ENCODE measurements around the gene IL4.

The IL4 gene

DNA sequence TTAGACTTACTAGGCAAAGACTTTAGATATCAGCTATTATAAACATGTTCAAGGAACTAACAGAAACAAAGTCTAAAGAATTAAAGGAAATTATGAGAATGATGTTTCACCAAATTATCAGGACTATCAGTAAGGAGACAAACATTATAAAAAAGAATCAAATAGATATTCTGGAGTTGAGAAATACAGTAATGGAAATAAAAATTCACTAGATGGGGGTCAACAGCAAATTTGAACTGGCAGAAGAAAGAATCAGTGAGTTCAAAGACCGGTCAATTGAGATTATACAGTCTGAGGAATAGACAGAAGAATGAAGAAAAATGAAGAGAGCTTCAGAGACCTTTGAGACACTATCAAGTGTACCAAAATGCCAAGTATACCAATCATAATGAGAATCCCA is 25.4 kb upstream of the IL4 start:
- in situ Hi-C loops (cut with MboI; ENCODE audit: low sequenced_read_pairs), result no loop called here
- Histone ChIP-seq H3K36me3 (replicated peaks) (no peaks in the 10 kb centered on the region), H3K4me1 (no peaks in the 10 kb centered on the region), H3K27me3 (ENCODE audit: low read depth) (no peaks in the 10 kb centered on the region), H3K4me3 (no peak overlapping the region), H3K9me3 (peaks cover 3% of the 10 kb centered on the region; the same call in 1 of the 2 replicates)
- DNase-seq (ENCODE audit: low spot score in 2 of 2), result no peak

DNA sequence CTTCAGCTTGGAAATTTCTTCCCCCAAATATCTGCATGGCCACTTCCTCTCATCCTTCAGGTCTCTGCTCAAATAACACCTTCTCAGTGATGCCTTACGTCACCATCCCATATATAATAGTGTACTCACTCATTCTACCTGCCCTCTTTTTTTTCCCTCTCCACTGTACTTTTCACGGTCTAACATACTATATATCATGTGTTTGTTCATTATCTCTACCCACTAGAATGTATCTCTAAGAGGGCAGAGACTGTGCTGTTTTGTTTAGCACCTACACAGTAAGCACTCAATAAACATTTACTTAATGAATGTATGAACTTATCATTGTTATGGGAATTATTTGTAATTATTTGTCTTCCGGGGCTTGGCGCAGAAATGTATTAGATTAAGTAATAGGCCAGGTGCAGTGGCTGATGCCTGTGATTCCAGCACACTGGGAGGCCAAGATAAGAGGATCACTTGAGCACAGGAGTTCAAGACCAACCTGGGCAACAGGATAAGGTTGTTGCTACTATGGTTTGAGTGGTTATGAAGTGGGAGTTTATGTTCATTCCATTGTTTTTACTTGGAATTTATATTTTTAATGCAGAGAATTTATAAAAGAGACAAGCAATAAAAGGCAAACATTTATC is 21.8 kb upstream of the IL4 start:
- in situ Hi-C loops (cut with MboI; ENCODE audit: low sequenced_read_pairs), result no loop called here
- Histone ChIP-seq H3K4me3 (no peak overlapping the region), H3K36me3 (replicated peaks) (no peaks in the 10 kb centered on the region), H3K27me3 (ENCODE audit: low read depth) (no peaks in the 10 kb centered on the region), H3K4me1 (no peaks in the 10 kb centered on the region), H3K9me3 (peaks cover 3% of the 10 kb centered on the region; the same call in 1 of the 2 replicates)
- DNase-seq (ENCODE audit: low spot score in 2 of 2), result no peak

DNA sequence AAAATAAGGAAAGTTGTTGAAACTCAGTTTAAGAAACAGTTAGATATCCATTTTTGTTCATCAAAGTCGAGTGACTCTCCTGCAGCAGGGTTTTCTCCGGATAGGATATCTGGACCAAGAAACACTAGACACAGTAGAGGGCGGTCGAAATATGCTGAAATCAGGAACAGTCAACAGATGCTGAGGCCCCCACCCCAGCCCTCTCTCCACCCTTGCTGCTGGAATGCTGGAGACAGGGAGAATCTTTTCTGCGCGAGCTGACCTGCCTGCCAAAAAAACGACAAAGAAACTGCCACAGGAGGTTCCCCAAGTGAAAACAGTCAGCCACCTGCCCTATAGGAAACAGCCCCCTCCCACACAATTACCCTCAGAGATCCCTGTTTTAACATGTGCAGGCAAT is 20.1 kb upstream of the IL4 start:
- in situ Hi-C loops (cut with MboI; ENCODE audit: low sequenced_read_pairs), result no loop called here
- Histone ChIP-seq H3K4me1 (no peaks in the 10 kb centered on the region), H3K36me3 (replicated peaks) (no peaks in the 10 kb centered on the region), H3K9me3 (no peaks in the 10 kb centered on the region; the same call in 1 of the 2 replicates), H3K27me3 (ENCODE audit: low read depth) (no peaks in the 10 kb centered on the region), H3K4me3 (no peak overlapping the region)
- DNase-seq (ENCODE audit: low spot score in 2 of 2), result no peak

DNA sequence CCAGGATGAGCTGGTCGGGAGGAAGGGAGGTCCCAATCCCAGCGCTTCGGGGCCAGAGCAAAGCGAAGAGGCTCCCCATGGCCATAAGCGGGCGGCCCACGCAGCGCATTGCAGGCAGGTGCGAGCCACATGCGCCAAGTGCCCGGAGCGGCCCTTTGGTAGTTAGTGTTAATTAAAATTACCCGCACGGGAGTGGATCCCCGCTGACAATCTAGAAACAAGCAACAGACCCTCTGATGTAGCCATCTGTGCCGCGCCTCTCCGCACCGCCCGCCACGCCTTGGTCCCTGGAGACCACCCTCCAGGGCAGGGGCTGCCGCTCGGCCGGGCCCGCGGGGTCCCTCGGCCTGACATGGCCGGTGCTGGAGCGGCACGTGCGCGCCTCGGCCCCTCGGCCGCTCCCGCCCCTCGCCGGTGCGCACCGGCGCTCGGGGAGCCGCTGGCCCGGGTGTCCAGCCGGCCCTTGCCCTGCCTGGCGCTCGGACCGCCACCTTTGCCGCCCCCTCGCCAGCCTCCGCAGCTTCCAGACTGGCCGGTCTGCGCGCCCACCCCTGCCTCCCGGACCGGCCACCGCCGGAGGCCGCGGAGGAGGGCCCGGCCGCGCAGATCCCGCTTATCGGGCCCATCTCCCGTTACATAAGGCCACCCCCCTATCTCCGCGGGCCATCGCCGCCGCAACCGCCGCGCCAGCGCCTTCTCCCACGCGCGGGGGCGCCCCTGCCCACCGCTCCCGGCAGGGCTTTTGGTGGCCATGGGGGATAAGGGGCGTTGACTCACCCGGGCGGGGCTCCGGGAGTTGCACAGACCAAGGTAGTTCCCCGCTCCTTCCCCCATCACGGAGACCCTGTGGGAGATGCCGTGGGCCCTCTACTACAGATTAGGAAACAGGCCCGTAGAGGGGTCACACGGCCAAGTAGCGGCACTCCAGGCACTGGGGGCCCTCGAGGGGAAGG is 17.7 kb upstream of the IL4 start:
- H3K9me3 ChIP-seq, result no peaks in the 10 kb centered on the region
- in situ Hi-C loops (cut with MboI; ENCODE audit: low sequenced_read_pairs), result no loop called here
- H3K4me3 ChIP-seq, result no peak overlapping the region
- no peaks in the 10 kb centered on the region for H3K4me1 ChIP-seq
- DNase-seq (ENCODE audit: low spot score in 2 of 2), result no peak
- no peaks in the 10 kb centered on the region for H3K27me3 ChIP-seq (ENCODE audit: low read depth)
- H3K36me3 ChIP-seq (replicated peaks), result no peaks in the 10 kb centered on the region

DNA sequence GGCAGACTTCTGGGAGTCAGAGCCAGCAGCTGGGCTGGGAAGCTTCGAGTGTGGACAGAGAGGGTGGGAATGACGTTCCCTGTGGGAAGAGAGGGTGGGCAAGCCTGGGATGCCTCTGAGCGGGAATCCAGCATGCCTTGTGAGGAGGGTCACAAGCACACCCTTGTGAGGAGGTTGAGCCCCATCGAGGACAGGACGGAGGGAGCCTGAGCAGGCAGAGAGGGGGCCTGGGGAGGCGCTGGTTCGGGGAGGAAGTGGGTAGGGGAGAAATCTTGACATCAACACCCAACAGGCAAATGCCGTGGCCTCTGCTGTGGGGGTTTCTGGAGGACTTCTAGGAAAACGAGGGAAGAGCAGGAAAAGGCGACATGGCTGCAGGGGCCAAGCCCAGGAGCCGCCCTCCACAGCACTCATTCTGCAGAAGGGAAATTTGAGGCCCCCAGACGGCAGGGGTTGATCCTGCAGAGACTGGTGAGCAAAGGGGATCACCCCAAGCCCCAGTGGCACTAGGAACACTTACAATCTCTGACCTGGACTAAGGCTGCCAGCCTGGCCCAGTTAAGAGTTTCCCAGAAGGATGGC is 16.9 kb upstream of the IL4 start:
- Histone ChIP-seq H3K27me3 (ENCODE audit: low read depth) (no peaks in the 10 kb centered on the region), H3K4me1 (no peaks in the 10 kb centered on the region), H3K9me3 (no peaks in the 10 kb centered on the region), H3K4me3 (no peak overlapping the region), H3K36me3 (replicated peaks) (no peaks in the 10 kb centered on the region)
- in situ Hi-C loops (cut with MboI; ENCODE audit: low sequenced_read_pairs), result no loop called here
- no peak for DNase-seq (ENCODE audit: low spot score in 2 of 2)

DNA sequence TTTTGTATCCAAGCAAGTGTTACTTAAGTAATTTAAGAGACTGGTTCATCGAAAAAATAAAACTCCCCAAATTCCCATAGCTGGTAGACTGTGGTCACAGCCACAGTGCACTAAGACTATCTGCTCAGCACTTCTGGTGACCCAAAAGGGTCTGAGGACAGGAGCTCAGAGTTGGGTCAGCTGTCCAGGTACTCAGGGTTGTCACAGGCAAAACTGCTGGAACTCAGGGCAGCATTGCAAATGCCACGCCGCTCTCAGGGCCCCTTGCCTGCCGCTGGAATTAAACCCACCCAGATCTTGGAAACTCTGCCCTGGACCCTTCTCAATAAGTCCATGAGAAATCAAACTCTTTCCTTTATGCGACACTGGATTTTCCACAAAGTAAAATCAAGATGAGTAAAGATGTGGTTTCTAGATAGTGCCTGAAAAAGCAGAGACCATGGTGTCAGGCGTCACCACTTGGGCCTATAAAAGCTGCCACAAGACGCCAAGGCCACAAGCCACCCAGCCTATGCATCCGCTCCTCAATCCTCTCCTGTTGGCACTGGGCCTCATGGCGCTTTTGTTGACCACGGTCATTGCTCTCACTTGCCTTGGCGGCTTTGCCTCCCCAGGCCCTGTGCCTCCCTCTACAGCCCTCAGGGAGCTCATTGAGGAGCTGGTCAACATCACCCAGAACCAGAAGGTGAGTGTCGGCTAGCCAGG is 16.0 kb upstream of the IL4 start, which contains the start of gene IL13:
Gene IL13, plus strand, starts transcription at position 498 of the 705 bp plus-strand sequence. Its CDS starts 14 bp downstream, at position 512.
- no peak for DNase-seq (ENCODE audit: low spot score in 2 of 2)
- H3K4me1 ChIP-seq, result no peaks in the 10 kb centered on the region
- in situ Hi-C loops (cut with MboI; ENCODE audit: low sequenced_read_pairs), result no loop called here
- no peaks in the 10 kb centered on the region for H3K36me3 ChIP-seq (replicated peaks)
- H3K9me3 ChIP-seq, result no peaks in the 10 kb centered on the region
- H3K4me3 ChIP-seq, result no peak within 1 kb of the TSS
- no peaks in the 10 kb centered on the region for H3K27me3 ChIP-seq (ENCODE audit: low read depth)

DNA sequence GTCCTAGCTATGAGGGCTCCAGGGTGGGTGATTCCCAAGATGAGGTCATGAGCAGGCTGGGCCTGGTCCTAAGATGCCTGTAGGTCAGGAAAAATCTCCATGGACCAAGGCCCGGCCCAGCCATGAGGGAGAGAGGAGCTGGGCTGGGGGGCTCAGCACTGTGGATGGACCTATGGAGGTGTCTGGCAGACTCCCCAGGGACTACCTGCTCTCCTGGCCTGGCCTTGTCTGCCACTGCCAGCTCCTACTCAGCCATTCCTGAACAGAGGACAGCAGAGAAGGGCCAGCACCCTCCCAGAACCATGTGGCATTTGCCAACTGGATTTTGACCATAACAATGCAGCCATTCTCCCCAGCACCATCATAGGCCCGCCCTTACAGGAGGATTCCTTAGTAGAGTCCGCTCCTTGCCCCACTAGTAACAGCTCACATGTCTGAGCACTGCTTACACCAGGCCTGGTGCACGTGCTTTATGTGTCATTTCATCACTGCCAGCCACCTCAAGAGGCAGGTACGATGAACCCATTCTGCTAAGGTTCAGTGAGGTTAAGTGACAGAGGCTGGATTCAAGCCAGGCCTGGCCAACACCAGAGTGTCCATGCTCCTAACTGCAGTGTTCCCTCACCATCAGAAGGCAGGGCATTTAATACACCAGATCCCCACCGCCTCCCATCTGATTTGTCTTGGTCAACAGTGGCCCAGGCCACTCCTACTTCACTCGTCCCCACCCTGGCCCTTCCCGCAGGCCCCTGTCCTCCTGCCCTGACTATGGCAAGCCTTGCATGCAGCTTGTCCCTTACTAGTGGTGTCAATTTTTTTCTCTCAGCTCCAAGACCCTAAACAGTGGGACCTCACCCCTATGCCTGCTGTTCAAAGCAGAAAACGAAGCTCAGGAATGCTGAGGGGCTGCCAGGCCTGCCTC is 15.1 kb upstream of the IL4 start:
- H3K36me3 ChIP-seq (replicated peaks), result no peaks in the 10 kb centered on the region
- no peaks in the 10 kb centered on the region; the same call in 1 of the 2 replicates for H3K4me1 ChIP-seq
- in situ Hi-C loops (cut with MboI; ENCODE audit: low sequenced_read_pairs), result no loop called here
- H3K4me3 ChIP-seq, result no peak overlapping the region
- no peak for DNase-seq (ENCODE audit: low spot score in 2 of 2)
- no peaks in the 10 kb centered on the region for H3K27me3 ChIP-seq (ENCODE audit: low read depth)
- no peaks in the 10 kb centered on the region for H3K9me3 ChIP-seq

DNA sequence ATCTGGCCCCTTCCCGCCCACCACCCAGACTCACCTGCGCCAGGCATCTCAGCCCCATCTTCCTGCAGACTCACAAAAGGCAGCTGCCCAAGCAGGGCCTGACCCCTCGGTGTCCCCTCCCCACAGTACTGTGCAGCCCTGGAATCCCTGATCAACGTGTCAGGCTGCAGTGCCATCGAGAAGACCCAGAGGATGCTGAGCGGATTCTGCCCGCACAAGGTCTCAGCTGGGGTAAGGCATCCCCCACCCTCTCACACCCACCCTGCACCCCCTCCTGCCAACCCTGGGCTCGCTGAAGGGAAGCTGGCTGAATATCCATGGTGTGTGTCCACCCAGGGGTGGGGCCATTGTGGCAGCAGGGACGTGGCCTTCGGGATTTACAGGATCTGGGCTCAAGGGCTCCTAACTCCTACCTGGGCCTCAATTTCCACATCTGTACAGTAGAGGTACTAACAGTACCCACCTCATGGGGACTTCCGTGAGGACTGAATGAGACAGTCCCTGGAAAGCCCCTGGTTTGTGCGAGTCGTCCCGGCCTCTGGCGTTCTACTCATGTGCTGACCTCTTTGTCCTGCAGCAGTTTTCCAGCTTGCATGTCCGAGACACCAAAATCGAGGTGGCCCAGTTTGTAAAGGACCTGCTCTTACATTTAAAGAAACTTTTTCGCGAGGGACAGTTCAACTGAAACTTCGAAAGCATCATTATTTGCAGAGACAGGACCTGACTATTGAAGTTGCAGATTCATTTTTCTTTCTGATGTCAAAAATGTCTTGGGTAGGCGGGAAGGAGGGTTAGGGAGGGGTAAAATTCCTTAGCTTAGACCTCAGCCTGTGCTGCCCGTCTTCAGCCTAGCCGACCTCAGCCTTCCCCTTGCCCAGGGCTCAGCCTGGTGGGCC is 13.9 kb upstream of the IL4 start:
- in situ Hi-C loops (cut with MboI; ENCODE audit: low sequenced_read_pairs), result no loop called here
- H3K36me3 ChIP-seq (replicated peaks), result no peaks in the 10 kb centered on the region
- H3K9me3 ChIP-seq, result no peaks in the 10 kb centered on the region
- no peaks in the 10 kb centered on the region; the same call in 1 of the 2 replicates for H3K4me1 ChIP-seq
- H3K4me3 ChIP-seq, result no peak overlapping the region
- H3K27me3 ChIP-seq (ENCODE audit: low read depth), result no peaks in the 10 kb centered on the region
- DNase-seq (ENCODE audit: low spot score in 2 of 2), result no peak

DNA sequence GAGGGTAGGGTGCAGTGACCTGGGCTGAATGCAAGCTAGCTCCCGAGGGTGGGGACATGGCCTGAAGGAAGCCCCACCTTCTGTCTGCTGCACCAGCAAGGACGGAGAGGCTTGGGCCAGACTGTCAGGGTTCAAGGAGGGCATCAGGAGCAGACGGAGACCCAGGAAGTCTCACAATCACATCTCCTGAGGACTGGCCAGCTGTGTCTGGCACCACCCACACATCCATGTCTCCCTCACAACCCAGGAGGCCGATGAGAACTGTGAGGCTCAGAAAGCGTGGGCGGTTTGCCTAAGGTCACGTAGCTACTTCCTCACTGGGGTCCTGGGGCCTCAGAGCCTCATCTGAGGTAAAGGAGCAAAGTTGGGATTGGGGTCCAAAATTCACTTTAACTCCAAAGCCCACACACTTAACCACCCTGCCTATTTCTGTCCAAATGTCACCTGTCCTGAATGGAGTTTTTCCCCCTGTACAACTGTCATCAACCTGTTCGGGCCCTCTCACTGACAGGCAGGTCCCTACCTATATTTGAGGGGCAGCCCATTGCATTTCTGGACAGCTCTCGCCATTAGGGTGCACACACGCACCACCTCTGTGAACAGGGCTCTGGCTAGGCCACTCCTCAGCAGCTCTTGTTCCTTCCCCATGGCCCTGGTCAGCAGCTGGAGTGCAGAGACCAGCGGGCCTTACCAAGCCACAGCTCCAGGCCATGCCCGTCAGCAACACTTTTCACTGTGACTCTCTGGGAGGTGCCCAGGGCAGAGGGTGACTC is 12.4 kb upstream of the IL4 start:
- Histone ChIP-seq H3K4me3 (no peak overlapping the region), H3K36me3 (replicated peaks) (no peaks in the 10 kb centered on the region), H3K27me3 (ENCODE audit: low read depth) (no peaks in the 10 kb centered on the region), H3K9me3 (no peaks in the 10 kb centered on the region), H3K4me1 (no peaks in the 10 kb centered on the region; the same call in 1 of the 2 replicates)
- DNase-seq (ENCODE audit: low spot score in 2 of 2), result no peak
- in situ Hi-C loops (cut with MboI; ENCODE audit: low sequenced_read_pairs), result no loop called here

DNA sequence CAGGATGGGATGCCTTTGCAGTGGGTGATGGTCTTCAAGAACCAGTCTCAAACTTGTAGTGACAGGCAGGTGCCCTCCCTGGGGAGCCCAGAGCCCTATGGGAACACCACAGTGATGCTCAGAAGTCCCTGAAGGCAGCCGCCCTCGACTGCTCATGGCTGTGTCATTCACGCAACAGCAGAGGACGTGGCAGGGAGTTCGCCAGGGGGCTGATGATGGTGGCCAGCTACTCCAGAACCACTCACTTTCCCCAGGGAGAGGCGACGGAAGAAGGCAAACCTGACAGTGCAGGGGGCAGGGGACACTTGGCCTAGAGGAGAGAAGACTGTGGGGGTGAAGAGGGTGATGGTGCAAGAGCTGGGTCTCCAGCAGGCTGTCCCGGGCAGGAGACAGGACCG is 11.8 kb upstream of the IL4 start:
- Histone ChIP-seq H3K27me3 (ENCODE audit: low read depth) (no peaks in the 10 kb centered on the region), H3K9me3 (no peaks in the 10 kb centered on the region), H3K4me3 (no peak overlapping the region), H3K36me3 (replicated peaks) (no peaks in the 10 kb centered on the region), H3K4me1 (no peaks in the 10 kb centered on the region; the same call in 1 of the 2 replicates)
- no peak for DNase-seq (ENCODE audit: low spot score in 2 of 2)
- in situ Hi-C loops (cut with MboI; ENCODE audit: low sequenced_read_pairs), result no loop called here

DNA sequence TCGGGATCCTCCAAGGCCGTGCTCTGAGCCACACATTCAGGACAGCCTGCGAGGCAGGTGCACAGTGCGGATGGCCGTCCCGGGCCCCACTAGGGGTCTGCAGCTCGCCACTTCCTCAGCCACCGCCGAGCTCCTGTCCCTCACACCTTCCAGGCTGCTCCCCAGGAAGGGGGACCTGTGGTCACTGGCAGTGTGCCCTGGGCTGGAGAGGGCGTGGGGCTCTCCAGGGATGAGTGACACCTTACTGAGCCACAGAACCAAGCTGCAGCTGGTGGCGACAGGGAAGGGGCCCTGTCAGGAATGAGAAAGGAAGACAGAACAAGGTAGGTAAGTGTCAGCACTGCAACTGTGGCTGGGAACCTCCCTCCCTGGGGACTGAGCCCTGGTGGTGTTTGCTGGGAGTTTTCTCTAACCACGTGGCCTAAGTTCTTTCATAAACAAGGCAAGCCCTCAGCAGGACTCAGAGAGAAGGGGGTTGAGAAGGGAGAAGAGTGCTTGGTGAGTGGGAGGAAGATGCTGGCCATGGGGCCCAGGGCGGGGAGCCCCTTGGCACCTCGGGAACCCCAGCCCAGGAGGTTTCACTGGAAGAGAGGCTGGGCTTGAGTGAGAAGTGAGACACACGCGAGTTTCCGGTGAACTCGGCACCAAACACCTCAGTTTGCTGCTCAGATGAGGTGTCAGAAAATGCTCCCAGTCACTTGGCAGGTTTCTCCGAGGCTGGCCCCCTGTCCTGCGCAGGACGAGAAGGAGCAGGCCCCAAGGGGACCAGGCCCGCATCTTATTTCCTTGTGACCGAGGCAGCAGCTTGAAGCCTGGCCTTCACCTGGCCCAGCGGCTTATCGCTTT is 10.6 kb upstream of the IL4 start:
- no peaks in the 10 kb centered on the region; the same call in 1 of the 2 replicates for H3K4me1 ChIP-seq
- in situ Hi-C loops (cut with MboI; ENCODE audit: low sequenced_read_pairs), result no loop called here
- no peaks in the 10 kb centered on the region for H3K36me3 ChIP-seq (replicated peaks)
- peak; percentile 6 to 51 for DNase-seq (ENCODE audit: low spot score in 2 of 2)
- H3K4me3 ChIP-seq, result no peak overlapping the region
- no peaks in the 10 kb centered on the region for H3K27me3 ChIP-seq (ENCODE audit: low read depth)
- no peaks in the 10 kb centered on the region for H3K9me3 ChIP-seq
